Hippocampal formation (tissue), 2 donors: ENCODE measurements around the gene ZFP82.

Source experiments
- DNase-seq, 2 donors: peaks; one replicate each; lab custom pipeline; 2025; lab: John Stamatoyannopoulos, UW

ZFP82 gene

DNA sequence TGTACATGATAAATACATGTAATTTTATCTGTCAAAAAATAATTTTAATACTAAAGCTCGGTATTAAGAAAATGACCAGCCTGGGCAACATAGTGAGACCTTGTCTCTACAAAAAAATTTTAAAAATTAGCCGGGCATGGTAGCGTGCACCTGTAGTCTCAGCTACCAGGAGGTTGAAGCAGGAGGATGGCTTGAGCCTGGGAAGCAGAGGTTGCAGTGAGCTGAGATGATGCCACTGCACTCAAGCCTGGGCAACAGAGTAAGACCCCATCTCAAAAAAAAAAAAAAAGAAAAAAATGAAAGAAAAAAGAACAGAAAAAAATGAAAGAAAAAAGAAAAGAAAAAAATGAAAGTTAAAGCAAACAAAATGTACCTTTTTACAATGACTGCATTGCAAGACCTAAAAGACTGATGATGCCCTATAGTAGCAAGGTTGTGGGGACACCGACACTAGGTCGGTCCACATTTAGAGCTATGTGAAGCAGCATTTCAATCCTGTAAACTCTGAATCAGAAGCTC lies 44.7 kb downstream of the ZFP82 start:
- DNase-seq: no peak

- no peak for DNase-seq
Observed at GRCh38 chr19:36371886-36372285, 46.6 kb downstream of the ZFP82 start.

DNA sequence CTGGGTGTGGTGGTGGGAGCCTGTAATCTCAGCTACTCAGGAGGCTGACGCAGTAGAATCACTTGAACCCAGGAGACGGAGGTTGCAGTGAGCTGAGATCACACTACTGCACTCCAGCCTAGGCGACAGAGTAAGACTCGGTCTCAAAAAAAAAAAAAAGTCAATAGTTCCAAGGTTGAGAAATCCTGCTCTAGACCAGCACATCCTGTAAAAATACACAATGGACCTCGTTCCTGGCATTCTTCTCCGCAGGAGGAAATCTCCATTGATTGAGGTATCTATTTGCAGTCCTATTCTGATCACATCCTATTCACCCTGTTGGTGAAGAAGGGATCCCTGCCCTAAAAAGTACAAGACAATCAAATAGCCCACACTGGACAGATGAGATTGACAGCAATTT lies 54.6 kb downstream of the ZFP82 start:
- no peak for DNase-seq
